Right cardiac atrium (tissue), 5 donors: ENCODE measurements around the gene MATR3. TPM values are rescaled to one million over a fixed set of nuclear protein-coding genes. Genes with fewer than 3 reads are reported as not detected.

ENCODE experiments used
- ATAC-seq, 2 donors: fragments of 200-7000 bp; cut with Tn5 transposase; one replicate each; pipeline versions ENCODE4 v1.8.0 to v1.9.1; 2020; ENCODE audit warnings: moderate library complexity in 2 of 2, mild to moderate bottlenecking in 1 of 2
- DNase-seq, 3 donors: peaks; one replicate each; pipeline ENCODE4 v3.0.0-alpha.2; 2020
- H3K27ac ChIP-seq: one replicate; pipeline ENCODE4 v1.5.1; 2013; ENCODE audit warnings: mild to moderate bottlenecking, low read length, control low read depth, moderate library complexity
- H3K27me3 ChIP-seq: one replicate; pipeline ENCODE4 v1.6.1; 2013; ENCODE audit not compliant: control insufficient read depth, insufficient read depth
- H3K4me1 ChIP-seq: one replicate; pipeline ENCODE4 v1.6.1; 2013; ENCODE audit warnings: low read length; ENCODE audit not compliant: control insufficient read depth, insufficient read depth
- H3K4me3 ChIP-seq: one replicate; pipeline ENCODE4 v1.5.1; 2013; ENCODE audit warnings: low read length, control low read depth
- H3K9me3 ChIP-seq: one replicate; pipeline ENCODE4 v1.6.1; 2013; ENCODE audit warnings: low read length; ENCODE audit not compliant: control insufficient read depth
- WGBS: extraction: QIAGEN DNeasy Blood & Tissue Kit; methylation state at CpG from one replicate; pipeline ENCODE4 v1.1.7; 2013; 5-methylcytosine and 5-hydroxymethylcytosine counted together
- intact Hi-C, 4 donors: fragments of 100-400 bp; cut with DNase I; formaldehyde crosslinking; loops; one replicate each; pipeline versions ENCODE4 v1.11.0 to v1.14.0; 2022 to 2023
- long read RNA-seq, 4 donors: library from polyadenylated mRNA; unstranded; transcript quantifications; one replicate each; pipeline ENCODE4 v2.0.0, GENCODE V29; 2020 to 2021
- polyA plus RNA-seq: library from polyadenylated mRNA; stranded (reverse); fragments of 200-250 nt; gene quantifications from one replicate; pipeline ENCODE4 v1.2.3, GENCODE V29; 2013
- total RNA-seq, 4 donors: library from RNA; stranded (reverse); fragmentation: NEBNext Ultra II Directional; extraction: Animal tissue kit (Norgen Biotek cat#: 25700); gene quantifications; one replicate each; pipeline ENCODE4 v1.2.1, GENCODE V29; 2021
- donor health status: healthy with polysubstance abuse.
- donor health status: DM: no; HTN: yes; CAD: no.
- donor health status: DM: no; HTN: no; CAD: no.
- donor health status: DM: no; HTN: yes; CAD: no; lungs with severe emphysema.
- donor health status: DM: yes; HTN: yes; CAD: no.

Gene MATR3, protein sequence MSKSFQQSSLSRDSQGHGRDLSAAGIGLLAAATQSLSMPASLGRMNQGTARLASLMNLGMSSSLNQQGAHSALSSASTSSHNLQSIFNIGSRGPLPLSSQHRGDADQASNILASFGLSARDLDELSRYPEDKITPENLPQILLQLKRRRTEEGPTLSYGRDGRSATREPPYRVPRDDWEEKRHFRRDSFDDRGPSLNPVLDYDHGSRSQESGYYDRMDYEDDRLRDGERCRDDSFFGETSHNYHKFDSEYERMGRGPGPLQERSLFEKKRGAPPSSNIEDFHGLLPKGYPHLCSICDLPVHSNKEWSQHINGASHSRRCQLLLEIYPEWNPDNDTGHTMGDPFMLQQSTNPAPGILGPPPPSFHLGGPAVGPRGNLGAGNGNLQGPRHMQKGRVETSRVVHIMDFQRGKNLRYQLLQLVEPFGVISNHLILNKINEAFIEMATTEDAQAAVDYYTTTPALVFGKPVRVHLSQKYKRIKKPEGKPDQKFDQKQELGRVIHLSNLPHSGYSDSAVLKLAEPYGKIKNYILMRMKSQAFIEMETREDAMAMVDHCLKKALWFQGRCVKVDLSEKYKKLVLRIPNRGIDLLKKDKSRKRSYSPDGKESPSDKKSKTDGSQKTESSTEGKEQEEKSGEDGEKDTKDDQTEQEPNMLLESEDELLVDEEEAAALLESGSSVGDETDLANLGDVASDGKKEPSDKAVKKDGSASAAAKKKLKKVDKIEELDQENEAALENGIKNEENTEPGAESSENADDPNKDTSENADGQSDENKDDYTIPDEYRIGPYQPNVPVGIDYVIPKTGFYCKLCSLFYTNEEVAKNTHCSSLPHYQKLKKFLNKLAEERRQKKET
- total RNA-seq (100 to 1,000 TPM; 144 to 162 (median 147) TPM), polyA plus RNA-seq (151 TPM)
- long read RNA-seq, donor 1, full-length matches to known transcripts, result 389 of 518 reads
- long read RNA-seq, donor 1, partial matches to known transcripts, result 41 of 518 reads
- long read RNA-seq, donor 1, other reads (novel, unspliced or antisense), result 88 of 518 reads
- long read RNA-seq, donor 2, full-length matches to known transcripts, result 218 of 277 reads
- long read RNA-seq, donor 2, partial matches to known transcripts, result 7 of 277 reads
- long read RNA-seq, donor 2, other reads (novel, unspliced or antisense), result 52 of 277 reads
- long read RNA-seq, donor 3, full-length matches to known transcripts, result 1,127 of 1,788 reads
- long read RNA-seq, donor 3, partial matches to known transcripts, result 361 of 1,788 reads
- long read RNA-seq, donor 3, other reads (novel, unspliced or antisense), result 300 of 1,788 reads
- long read RNA-seq, donor 4, full-length matches to known transcripts, result 209 of 283 reads
- long read RNA-seq, donor 4, partial matches to known transcripts, result 8 of 283 reads
- long read RNA-seq, donor 4, other reads (novel, unspliced or antisense), result 66 of 283 reads

DNA sequence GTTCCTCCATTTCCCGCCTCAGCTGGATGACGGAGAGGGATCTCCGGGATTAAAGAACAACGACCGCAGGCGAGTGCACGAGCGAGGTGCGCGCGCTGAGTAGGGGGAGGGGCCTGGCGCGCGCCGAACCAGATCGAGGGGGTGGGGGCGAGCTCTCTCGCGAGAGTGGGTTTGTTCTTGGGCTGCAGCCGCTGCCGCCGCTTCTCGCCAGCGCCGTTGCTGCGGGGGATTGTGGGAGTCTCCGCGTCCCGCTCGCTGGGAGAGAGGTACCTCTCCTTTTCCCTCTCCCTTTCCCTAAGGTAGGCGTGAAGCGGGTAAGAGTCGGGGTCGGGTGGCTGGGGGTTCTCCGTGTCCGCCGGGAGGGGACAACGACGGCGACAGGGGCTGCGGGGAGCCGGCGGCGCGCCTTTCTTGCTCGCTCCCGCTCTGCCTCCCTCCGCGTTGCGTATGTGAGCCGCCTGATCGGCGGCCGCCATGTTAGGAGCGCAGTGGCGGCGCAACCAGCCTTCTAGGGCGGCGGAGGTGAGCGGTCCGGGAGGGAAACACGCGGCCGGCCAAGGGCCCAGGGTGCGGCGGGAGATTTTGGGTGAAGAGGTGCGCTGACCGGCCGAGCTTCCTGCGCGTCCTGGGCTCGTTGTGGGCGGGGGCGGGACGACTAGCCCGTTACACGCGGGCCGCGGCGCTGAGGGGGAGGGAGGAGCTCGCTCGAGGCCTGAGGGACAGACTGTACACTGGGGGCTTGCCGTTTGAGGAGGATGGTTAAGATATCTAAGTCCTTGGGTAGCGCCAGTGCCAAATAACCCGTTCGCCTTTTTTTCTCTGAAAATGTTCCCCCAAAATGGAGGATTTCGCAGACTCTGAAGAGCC lies at the start of gene MATR3:
Gene MATR3, plus strand, starts transcription at position 234 of the 867 bp plus-strand sequence. CDS start 13,676 bp downstream, outside the sequence.
- DNase-seq, result peak; percentile 97 to 98 (median 98)
- no peaks in the 10 kb centered on the region for H3K9me3 ChIP-seq
- intact Hi-C loops, result no loop called here

DNA sequence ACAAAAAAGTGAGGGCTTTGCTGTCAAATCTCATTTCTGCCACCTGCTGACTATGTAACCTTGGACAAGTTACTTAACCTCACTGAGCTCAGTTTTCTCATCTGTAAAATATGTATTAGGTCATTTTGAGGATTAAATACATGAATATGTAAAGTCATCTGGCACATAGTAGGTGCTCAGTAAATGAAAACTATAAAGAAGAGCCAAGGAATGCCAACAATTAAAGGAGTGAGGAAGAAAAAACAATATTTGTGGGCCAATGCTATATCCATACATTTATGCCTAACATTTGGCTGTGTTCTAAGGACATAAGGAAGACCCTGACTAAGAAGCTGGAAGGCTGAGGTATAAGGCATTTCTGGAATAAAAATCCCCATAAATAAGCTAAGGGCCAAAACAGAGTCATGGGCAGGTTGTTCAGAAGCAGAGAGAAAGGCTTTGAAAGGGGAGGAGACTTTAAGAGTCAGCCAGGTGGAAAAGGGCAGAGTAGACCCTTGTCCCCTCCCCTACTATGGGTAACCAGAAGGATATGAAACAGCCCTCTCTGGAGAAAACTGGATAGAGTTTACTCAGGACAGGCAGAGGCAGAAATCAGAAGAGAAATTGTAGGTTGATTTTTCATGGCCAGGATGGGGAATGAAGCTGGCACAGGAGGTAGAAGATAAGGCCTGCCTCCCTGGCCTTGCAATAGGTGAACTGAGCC lies 47.8 kb upstream of the MATR3 start:
- Histone ChIP-seq H3K9me3 (no peaks in the 10 kb centered on the region), H3K4me1 (no peaks in the 10 kb centered on the region), H3K27me3 (no peaks in the 10 kb centered on the region), H3K27ac (no peak overlapping the region), H3K4me3 (no peak overlapping the region)
- ATAC-seq (no peak), DNase-seq (no peak)
- intact Hi-C loops, result no loop called here

More for the DNA sequence above, at the start of gene MATR3:
- Histone ChIP-seq H3K4me3 (peak within 1 kb of the TSS; percentile 50), H3K27me3 (no peaks in the 10 kb centered on the region), H3K4me1 (peaks cover 10% of the 10 kb centered on the region), H3K27ac (peak within 1 kb of the TSS; percentile 95)
- peak; percentile 97 for ATAC-seq
- WGBS, result under 1% methylated on average over 88 of the region's 88 CpGs

DNA sequence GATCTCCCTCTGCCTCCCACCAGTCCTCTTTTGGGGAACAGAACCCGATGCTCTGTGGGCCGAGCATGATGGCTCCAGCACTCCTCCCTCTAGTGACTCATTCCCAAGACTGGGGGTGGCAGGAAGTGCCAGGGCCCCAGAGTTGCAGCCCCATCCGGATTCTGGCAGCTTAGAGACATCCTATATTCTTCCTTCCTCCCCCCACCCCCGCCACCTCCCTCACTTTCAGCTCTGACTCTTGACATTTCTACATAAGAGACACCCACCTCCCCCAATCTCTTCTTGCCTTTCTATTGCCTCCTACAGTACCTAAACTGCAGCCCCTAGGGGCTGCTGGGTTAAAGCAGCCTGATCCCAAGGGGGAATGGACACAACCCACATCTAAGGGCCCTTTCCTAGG lies 47.1 kb upstream of the MATR3 start:
- no peak overlapping the region for H3K27ac ChIP-seq
- no peaks in the 10 kb centered on the region for H3K27me3 ChIP-seq
- no peaks in the 10 kb centered on the region for H3K4me1 ChIP-seq
- WGBS, result 33% methylated on average over 4 of the region's 4 CpGs
- H3K9me3 ChIP-seq, result no peaks in the 10 kb centered on the region
- intact Hi-C loops, result no loop called here
- DNase-seq (peak in 1 of 3 donors; percentile 35), ATAC-seq (peak; percentile 45 to 58)
- H3K4me3 ChIP-seq, result no peak overlapping the region

DNA sequence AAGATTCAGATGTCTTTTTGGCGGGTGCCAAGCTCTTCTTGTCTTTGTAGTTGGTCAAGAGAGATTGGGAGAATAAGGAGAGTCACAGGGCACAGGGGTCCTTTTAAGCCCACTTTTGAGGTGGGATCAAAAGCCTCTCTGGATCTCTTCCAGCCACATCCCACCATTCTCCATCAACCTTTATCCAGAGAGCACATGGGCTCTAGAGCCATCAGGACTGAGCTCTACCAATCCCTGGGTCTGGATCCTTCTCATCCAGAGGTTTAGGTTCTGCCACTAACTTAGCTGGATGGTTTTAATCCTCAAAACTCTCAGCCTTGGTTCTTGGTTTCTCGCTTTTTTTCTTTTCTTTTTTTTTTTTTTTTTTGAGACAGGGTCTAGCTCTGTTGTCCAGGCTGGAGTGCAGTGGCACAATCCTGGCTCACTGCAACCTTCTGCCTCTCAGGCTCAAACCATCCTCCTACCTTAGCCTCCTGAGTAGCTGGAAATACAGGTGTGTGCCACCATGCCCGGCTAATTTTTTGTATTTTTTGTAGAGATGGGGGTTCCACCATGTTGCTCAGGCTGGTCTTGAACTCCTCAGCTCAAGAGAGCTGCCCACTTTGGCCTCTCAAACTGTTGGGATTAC lies 44.6 kb upstream of the MATR3 start:
- ATAC-seq, result no peak
- WGBS, result 95% methylated on average over 3 of the region's 3 CpGs

DNA sequence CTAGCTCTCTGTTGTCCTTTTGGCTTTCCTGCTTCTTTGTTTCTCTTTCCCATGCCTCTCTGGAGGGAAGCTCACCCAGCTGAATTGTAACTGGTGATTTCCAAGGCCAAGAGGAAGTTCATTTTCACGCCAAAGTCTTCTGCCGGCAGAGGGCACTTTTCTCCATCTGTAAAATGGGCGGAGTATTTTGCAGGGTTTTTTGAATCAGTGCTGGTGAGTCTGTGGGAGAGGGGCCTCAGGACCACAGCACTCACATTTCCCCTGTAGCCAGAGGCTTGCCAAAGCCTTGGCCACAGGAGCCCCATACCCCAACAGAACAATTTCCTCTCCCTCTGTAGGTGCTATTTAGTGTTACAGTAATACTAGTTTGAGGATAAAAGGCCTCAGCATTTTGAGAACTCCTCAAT lies 42.3 kb upstream of the MATR3 start:
- no peak for ATAC-seq
- intact Hi-C loops, result loop anchor here in 1 of 4 donors (10.0 kb wide), 1 partner anchor 666 kb away; no protein-coding TSS in a partner anchor
- H3K9me3 ChIP-seq, result no peaks in the 10 kb centered on the region

More for the DNA sequence above, 44.6 kb upstream of the MATR3 start:
- no peak overlapping the region for H3K4me3 ChIP-seq
- no peak for DNase-seq
- H3K27ac ChIP-seq, result no peak overlapping the region
- no peaks in the 10 kb centered on the region for H3K27me3 ChIP-seq
- H3K9me3 ChIP-seq, result no peaks in the 10 kb centered on the region
- H3K4me1 ChIP-seq, result no peaks in the 10 kb centered on the region
- intact Hi-C loops, result no loop called here

DNA sequence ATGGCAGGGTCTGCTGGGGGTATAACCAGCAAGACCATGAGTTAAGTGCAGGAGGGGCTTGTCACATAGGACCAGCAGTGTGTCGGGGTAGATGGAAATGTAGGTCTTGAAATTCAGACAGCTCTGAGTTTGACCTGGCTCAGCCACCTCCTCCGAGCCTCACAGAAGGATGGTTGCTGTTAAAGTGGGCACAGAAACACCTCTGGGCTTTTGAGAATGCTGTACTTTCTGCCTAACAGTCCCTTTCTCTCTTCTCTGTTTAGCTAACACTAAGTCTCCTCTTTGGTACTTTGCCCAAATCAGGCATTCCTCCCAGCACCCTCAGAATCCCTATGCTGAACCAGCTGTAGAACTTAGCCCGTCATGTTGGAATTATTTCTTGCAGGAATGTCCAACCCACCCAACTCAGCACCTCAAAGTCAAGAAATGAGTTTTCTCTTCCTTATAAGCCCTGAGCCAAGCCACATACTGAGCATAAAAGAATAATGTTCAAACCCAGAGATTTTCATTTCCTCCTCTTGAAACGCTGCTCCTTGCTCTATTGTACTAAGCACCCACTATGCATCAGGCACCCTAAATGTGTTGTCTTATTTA lies 41.7 kb upstream of the MATR3 start:
- ATAC-seq (no peak), DNase-seq (no peak)
- 79% methylated on average over 4 of the region's 4 CpGs for WGBS
- Histone ChIP-seq H3K9me3 (no peaks in the 10 kb centered on the region), H3K4me1 (no peaks in the 10 kb centered on the region), H3K27me3 (no peaks in the 10 kb centered on the region), H3K4me3 (no peak overlapping the region), H3K27ac (no peak overlapping the region)
- intact Hi-C loops, result loop anchor here in 1 of 4 donors (10.0 kb wide), 1 partner anchor 667 kb away; no protein-coding TSS in a partner anchor

More for the DNA sequence above, 42.3 kb upstream of the MATR3 start:
- WGBS, result 51% methylated on average over 3 of the region's 3 CpGs
- H3K4me1 ChIP-seq, result no peaks in the 10 kb centered on the region
- H3K27ac ChIP-seq, result no peak overlapping the region
- no peak for DNase-seq
- no peak overlapping the region for H3K4me3 ChIP-seq
- H3K27me3 ChIP-seq, result no peaks in the 10 kb centered on the region

DNA sequence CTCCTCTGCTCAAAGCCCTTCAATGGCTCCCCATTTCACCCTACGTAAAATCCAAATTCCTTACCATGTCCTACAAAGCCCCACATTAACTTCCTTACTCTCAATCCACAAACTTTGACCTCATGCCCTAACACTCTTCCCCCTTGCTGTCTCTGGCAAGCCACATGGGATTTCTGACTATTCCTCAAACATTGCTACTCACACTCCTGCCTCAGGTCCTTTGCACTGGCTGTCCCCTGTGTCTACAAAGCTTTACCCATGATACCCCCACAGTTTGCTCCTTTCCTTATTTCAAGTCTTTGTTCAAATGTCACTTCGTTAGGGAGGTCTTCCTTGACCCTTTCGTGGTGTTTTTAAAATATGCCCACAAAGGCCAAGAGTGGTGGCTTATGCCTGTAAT lies 40.4 kb upstream of the MATR3 start:
- intact Hi-C loops, result loop anchor here in 1 of 4 donors (10.0 kb wide), 1 partner anchor 668 kb away; no protein-coding TSS in a partner anchor
- Histone ChIP-seq H3K27me3 (no peaks in the 10 kb centered on the region), H3K27ac (no peak overlapping the region), H3K9me3 (no peaks in the 10 kb centered on the region), H3K4me3 (no peak overlapping the region), H3K4me1 (no peaks in the 10 kb centered on the region)
- ATAC-seq (no peak), DNase-seq (no peak)
- 98% methylated on average over 3 of the region's 3 CpGs for WGBS

DNA sequence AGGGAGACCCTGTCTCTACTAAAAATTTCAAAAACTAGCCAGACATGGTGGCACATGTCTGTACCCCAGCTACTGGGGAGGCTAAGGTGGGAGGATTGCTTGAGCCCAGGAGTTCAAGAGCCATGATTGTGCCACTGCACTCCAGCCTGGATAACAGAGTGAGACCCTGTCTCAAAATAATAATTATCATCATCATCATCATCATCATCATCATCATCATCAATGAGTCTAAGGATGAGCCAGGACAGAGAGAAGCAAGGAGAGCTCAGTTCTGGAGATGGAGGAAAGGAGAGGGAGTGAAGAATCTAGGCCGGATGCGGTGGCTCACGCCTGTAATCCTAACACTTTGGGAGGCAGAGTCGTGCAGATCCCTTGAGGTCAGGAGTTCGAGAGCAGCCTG lies 36.7 kb upstream of the MATR3 start:
- Histone ChIP-seq H3K27ac (no peak overlapping the region), H3K4me1 (no peaks in the 10 kb centered on the region), H3K27me3 (no peaks in the 10 kb centered on the region), H3K4me3 (no peak overlapping the region), H3K9me3 (no peaks in the 10 kb centered on the region)
- no peak for DNase-seq
- 94% methylated on average over 5 of the region's 5 CpGs for WGBS
- intact Hi-C loops, result loop anchor here in 1 of 4 donors (10.0 kb wide), 1 partner anchor 672 kb away; no protein-coding TSS in a partner anchor
- ATAC-seq, result no peak
